HG03378 (cell line): Measurements from ENCODE around the gene CPD.
A peak's percentile ranks its signal among the peaks of the same experiment; 100 is the strongest.
"Not testable (repeated sequence)": the region's sequence is repeated elsewhere in the genome, so short reads cannot be mapped to it uniquely, and the experiment has no call there.

ENCODE experiments used
- ATAC-seq: cut with Tn5 transposase; IDR thresholded peaks from one replicate; pipeline ENCODE4 v1.9.1; 2021; ENCODE audit warnings: mild to moderate bottlenecking, moderate library complexity; ENCODE audit not compliant: unreplicated experiment

The CPD gene

DNA sequence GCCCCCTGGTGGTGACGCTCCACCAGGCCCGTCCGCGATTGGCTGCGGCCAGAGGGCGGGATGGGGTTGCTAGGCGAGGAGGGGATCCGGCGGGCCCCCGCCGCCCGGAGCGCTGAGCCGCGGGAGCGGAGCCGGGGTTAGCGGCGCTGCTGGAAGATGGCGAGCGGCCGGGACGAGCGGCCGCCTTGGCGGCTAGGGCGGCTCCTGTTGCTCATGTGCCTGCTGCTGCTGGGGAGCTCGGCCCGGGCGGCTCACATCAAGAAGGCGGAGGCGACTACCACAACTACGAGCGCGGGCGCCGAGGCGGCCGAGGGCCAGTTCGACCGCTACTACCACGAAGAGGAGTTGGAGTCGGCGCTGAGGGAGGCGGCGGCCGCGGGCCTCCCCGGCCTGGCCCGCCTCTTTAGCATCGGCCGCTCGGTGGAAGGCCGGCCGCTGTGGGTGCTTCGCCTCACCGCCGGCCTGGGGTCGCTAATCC is at the start of gene CPD:
CPD (plus strand) TSS at position 103 of the 478 bp plus-strand sequence; CDS start at position 157, 54 bp downstream.
- peak; percentile 60 for ATAC-seq

GRCh38 chr17:30332057-30332542 is 46.6 kb upstream of the CPD start:
- peak; percentile 55 for ATAC-seq

GRCh38 chr17:30333503-30334360 is 45.0 kb upstream of the CPD start, which contains the start of gene TMIGD1:
Gene TMIGD1 (minus strand): TSS chr17:30334057. CDS start chr17:30332133, 1,924 bp downstream.
- no peak for ATAC-seq

GRCh38 chr17:30334421-30334820 is 44.3 kb upstream of the CPD start:
- ATAC-seq = no peak

DNA sequence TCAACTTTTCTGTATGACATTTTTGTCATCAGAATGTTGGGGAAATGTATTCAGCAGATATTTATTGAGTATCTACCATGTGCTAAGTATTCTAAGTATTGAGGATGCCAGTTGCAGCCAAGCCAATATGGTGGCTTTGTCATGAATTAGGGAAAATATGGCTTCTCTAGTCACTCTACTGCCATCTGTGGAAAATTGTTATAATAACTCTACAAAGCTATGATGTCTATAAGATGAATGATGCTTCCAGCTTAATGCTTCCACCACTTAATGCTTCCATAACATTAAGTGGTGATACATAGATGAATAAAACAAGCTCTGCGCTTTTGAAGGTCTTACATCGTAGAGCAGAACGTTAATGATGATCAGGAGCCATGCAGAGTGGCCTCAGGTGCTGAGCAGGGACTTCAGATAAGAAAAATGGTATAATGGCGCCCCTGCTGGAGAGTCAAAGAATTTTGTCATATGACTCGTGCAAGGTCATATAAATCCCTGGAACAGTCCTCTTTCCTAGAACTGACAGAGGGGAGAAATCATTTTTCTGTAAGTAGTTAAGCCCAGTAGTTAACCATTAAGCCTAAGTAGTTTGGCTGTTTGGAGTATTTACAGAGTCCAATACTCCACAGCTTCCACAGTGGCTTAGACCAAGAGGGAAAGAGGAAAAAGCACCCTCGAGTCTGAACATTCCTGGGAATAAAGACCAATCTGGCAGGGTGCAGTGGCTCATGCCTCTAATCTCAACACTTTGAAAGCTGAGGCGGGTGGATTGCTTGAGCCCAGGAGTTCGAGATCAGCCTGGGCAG is 42.2 kb upstream of the CPD start:
- ATAC-seq = no peak

DNA sequence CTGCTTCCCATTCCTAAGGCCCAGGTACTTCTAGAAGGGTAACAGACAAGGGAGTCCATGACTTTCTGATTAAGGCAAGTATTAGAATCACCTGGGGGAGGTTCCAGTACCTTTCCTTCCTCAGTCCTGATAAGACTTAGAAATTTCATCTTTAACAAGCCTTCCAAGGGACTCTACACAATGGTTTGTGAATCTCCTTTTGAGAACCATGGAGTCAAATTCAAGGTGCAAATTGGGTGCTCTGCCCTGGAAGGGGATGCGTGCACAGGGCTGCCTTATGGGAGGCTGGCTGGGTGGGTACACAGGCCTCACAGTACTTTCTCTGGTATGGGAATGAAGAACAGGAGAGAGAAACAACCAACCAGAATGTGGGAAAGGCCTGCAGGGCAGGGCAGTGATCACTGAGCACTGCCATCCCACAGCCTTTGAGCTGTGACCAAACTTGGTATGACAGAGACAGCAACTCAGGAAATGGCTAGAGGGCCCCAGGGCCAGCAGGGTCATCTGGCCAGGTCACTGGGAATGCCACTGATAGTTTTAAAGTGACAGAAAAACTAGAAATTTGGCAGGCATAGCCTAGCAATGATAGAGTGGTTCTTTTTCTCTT is 41.2 kb upstream of the CPD start:
- ATAC-seq = no peak

DNA sequence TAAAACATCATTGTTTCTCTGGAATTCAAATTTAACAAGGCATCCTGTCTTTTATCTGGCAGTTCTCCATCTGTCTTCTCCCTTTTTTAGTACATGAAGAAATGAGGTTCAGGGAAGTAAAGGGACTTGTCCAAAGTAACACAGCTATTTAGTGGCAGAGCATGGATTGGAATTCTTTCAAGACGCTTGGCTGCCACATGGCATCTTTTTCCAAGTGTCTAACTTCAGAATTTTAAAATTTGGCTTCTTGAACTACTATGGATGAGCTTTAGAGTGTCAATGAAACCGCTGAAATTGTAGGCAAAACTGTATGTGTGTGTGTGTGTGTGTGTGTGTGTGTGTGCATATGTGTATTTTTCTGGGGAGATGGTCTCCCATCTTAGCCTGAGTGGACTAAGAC is 39.6 kb upstream of the CPD start:
- ATAC-seq = no peak

DNA sequence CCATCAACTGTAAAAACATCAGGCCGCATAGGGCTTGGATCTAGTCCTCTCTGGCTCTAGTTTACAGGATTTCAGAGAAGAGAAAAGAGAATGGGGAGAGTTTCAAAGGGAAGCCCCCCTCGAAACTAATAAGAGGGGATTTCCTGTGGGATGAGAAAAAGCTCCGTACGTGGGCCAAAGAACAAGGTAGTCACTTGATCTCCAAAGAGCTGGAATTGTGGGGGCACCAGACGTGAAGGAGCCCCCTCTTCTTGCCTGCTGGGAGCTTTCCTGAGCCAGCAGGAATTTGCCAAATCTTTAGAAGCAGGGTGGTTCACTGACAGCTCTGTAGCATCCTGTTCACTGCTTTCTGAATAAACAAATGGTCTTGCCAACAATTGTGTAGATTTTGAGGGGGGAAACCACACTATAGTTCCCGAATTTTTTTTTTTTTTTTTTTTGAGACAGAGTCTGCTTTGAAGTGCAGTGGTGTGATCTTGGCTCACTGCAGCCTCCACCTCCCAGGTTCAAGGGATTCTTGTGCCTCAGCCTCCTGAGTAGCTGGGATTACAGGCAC is 37.8 kb upstream of the CPD start:
- ATAC-seq = no peak

DNA sequence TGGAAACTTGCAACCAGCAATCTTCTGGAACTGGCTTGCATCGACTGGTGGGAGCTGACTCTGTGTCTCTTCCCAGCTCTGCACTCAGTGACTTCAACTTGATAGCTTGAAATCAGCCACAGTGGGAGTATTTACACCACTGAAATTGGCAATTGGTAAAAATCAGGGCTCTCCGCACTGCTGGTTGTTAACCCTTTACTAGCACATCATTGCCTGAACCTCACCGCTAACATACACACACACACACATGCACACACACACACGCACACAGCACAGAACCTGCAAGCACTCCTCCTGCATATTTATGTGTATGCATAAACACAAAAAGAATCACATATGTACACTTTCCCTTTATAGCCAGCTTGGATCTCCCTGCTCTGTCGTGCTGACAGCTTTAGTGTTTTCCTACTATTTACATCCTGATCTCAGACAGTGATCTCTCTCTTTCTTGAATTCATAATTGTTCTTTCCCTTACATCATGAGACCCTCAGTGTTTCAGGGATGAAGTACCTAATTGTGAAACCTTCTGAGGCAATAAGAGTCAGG is 37.0 kb upstream of the CPD start:
- no peak for ATAC-seq

DNA sequence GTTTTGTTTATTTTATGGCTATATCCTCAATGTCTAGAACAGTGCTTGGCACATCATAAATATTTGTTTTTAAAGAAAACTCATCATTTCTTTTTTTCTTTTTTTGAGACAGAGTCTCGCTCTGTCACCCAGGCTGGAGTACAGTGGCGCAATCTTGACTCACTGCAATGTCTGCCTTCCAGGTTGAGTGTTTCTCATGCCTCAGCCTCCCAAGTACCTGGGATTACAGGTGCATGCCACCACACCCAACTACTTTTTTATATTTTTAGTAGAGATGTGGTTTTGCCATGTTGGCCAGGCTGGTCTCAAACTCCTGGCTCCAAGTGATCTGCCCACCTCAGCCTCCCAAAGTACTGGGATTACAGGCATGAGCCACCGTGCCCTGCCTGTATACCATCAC is 35.5 kb upstream of the CPD start:
- ATAC-seq = not testable (repeated sequence)

DNA sequence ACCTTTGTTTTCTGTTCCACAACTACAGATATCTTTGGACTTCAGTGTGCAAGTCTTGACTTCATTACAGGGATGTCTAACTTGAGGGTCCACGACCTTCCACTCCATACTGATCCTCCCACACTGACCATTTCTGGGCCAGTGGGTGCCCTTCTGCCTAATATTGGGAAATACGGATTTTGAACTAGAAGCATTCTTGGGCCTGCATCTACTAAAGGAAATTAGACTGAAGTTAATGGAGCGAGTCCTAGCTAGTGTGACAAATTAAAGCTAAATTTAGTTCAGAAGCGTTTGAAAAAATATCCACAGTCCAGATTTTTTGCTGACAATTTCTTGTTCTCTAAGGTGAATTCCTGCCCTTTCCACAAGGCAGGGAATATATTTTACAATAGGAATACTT is 34.9 kb upstream of the CPD start:
- ATAC-seq = no peak

DNA sequence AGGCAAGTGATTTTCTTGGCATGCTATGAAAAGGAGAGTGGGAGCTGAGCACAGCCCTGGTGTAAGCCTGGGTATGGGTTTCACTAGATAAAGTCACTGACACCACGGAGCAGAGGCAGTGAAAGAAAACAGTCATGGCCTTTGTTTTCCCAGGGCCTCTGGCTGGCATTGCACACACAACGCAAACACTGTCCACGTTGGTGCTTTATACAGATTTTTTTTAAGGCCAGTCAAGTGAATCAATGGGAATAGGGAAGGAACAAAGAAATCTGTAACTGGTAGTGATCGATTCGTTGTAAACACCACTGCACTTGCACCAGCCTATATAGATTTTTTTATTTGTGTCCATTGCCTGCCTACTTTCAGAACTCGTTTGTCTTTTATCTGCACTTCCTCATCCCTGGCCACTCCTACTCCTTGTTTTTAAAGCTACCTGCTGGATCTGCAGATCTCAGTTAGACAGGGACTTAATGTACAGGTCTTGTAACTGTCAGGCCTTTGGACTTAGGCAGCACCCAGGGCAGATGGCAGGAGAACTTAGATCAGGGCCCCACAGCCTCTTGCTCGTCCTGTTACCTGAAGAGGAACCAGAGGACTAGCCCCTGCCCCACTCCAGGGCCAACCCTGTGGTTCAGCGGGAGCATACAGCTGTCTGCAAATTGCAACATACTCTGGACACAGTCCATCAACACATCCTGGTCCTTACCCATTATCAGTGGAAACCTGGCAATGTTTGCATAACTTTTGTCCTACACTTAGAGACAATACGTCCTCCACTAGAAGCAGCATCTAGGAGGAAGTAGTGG is 34.2 kb upstream of the CPD start:
- no peak for ATAC-seq

- ATAC-seq = no peak
Measured at GRCh38 chr17:30345089-30345433, 33.7 kb upstream of the CPD start.

DNA sequence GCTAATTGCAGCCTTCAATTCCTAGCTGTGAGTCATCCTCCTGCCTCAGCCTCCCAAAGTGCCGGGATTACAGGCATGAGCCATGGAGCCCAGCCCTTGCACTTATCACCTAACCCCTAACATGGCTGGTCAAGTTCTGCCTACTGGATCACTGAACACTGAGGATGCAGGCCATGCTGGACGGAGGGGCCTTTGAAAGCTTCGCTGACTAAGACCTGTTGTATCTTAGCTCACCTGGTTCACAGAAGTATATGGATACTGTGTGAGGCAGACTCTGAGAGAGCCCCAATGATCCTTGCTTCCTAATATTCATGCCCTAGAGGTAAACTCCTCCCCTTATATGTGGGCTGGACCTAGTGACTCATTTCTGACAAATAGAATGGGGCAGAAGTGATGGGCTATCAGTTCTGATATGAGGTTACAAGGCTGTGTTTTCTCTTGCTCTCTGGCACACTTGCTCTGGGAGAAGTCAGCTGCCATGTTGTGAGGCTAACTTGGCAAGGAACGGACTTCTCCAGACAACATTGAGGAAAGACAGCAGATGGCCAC is 33.1 kb upstream of the CPD start:
- no peak for ATAC-seq

DNA sequence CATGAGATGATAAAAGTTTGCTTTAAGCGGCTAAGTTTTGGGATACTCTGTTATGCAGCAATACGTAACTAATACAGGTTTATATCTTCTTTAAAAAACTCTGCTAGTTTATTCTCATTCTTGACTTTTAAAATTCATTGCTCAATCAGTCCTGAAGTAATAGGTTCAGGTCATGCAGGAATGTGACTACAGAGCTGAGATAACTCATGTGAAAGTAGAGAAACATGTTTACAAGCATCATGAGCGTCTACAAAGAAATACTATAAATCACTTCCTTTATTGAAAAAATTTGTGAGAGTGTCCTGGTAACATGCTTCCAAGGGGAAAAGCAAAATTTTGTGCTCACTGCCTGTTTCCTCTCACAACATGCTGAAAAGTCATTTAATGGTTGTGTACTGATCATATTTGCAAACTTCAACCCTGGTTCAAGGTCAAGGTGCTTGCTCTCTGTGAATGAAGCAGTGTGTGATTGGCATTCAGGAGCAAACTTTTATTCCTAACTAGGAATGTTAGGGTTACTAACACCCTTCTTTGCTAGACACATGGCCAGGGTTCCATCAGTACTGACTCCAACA is 32.4 kb upstream of the CPD start:
- no peak for ATAC-seq

GRCh38 chr17:30347488-30347887 is 31.2 kb upstream of the CPD start:
- ATAC-seq = no peak

DNA sequence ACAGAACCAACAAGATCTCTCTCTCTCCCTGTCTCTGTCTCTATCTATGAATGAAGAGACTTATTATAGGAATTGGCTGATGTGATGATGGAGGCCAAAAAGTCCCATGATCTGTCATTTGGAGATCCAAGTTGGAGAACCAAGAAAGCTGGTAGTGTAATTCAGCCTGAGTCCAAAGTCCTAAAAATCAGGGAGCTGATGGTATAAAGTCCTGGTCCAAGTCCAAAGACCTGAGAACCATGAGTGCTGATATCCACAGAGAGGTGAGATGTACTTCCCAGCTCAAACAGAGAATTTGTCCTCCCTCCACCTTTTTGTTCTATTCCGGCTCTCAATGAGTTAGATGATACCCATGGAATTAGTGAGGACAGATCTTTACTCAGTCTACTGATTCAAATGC is 29.5 kb upstream of the CPD start:
- no peak for ATAC-seq

DNA sequence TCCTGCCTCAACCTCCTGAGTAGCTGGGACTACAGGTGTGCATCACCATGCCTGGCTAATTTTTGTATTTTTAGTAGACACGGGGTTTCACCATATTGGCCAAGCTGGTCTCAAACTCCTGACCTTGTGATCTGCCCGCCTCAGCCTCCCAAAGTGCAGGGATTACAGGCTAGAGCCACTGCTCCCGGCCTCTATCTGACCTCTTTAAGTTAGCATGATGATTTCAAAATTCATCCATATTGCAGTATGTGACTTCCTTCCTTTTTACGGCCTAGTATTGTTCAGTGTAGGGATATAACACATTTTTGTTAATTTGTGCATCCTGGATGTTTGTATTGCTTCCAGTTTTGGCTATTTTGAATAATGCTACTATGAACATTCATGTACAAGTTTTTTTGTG is 27.5 kb upstream of the CPD start:
- not testable (repeated sequence) for ATAC-seq

DNA sequence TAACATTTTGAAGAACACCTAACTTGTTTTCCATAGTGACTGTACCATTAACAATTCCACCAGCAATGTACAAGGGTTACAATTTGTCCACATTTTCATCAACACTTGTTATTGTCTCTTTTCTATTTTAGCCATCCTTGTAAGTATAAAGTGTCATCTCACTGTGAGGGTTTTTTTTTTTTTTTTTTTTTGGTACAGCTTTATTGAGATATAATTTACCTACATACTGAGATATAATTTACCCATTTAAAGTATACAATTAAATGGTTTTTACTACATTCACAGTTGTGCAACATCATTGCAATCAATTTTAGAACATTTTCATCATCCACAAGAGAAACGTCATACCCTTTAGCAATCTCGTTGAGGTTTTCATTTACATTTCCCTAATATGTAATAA is 27.0 kb upstream of the CPD start:
- no peak for ATAC-seq
